NT2/D1 (cell line): ENCODE data around the gene TMEM126A.

Experiments used
- DNase-seq: peaks from one replicate; pipeline ENCODE4 v3.0.0-alpha.2; 2011; ENCODE audit warnings: low read depth, low spot score
- H3K27me3 ChIP-seq: 2 replicates; pipeline ENCODE4 v1.6.0; 2011; ENCODE audit warnings: mild to moderate bottlenecking; ENCODE audit not compliant: insufficient read length, insufficient read depth
- H3K36me3 ChIP-seq: 2 replicates; pipeline ENCODE4 v1.6.1; 2011; ENCODE audit warnings: mild to moderate bottlenecking, low read length, mixed read lengths; ENCODE audit not compliant: insufficient read depth, insufficient read length
- H3K4me1 ChIP-seq: 2 replicates; pipeline ENCODE4 v1.5.1; 2011; ENCODE audit not compliant: insufficient read depth, insufficient read length
- H3K4me3 ChIP-seq: 2 replicates; pipeline ENCODE4 v1.5.1; 2011; ENCODE audit warnings: low read depth; ENCODE audit not compliant: insufficient read length
- H3K9ac ChIP-seq: 2 replicates; pipeline ENCODE4 v1.6.0; 2011; ENCODE audit warnings: low read depth; ENCODE audit not compliant: insufficient read length
- H3K9me3 ChIP-seq: 2 replicates; pipeline ENCODE4 v1.5.1; 2011; ENCODE audit warnings: mild to moderate bottlenecking, low read length; ENCODE audit not compliant: insufficient read depth
- SUZ12 ChIP-seq: IDR thresholded peaks from 2 replicates; pipeline ENCODE4 v1.6.1; 2011; ENCODE audit not compliant: insufficient read length, insufficient read depth; ENCODE audit errors: extremely low read depth
- YY1 ChIP-seq: IDR thresholded peaks from 2 replicates; pipeline ENCODE4 v1.6.1; 2011; ENCODE audit not compliant: insufficient read length, insufficient read depth
- ZNF274 ChIP-seq: IDR thresholded peaks from 2 replicates; pipeline ENCODE4 v1.6.1; 2011; ENCODE audit warnings: mild to moderate bottlenecking, low read depth, low read length

The TMEM126A gene

GRCh38 chr11:85661972-85662664 lies 14.4 kb downstream of the TMEM126A start:
- no peak for DNase-seq
- TF ChIP-seq SUZ12 (no peak), YY1 (no peak), ZNF274 (no peak)
- H3K36me3 ChIP-seq: peaks cover 60% of the 10 kb centered on the region
- no peaks in the 10 kb centered on the region for H3K27me3 ChIP-seq
- no peak overlapping the region for H3K9ac ChIP-seq
- peak overlapping the region; percentile 83 for H3K4me3 ChIP-seq
- no peaks in the 10 kb centered on the region for H3K9me3 ChIP-seq
- H3K4me1 ChIP-seq: no peaks in the 10 kb centered on the region

GRCh38 chr11:85663080-85663752 lies 15.4 kb downstream of the TMEM126A start:
- H3K27me3 ChIP-seq: no peaks in the 10 kb centered on the region
- peak overlapping the region; percentile 97 for H3K9ac ChIP-seq
- H3K9me3 ChIP-seq: no peaks in the 10 kb centered on the region
- H3K36me3 ChIP-seq: peaks cover 50% of the 10 kb centered on the region
- TF ChIP-seq SUZ12 (no peak), ZNF274 (no peak), YY1 (no peak)
- H3K4me1 ChIP-seq: no peaks in the 10 kb centered on the region
- DNase-seq: no peak
- peak overlapping the region; percentile 83 for H3K4me3 ChIP-seq

GRCh38 chr11:85663753-85664614 lies 16.2 kb downstream of the TMEM126A start:
- DNase-seq: peak; percentile 68
- Histone ChIP-seq H3K27me3 (no peaks in the 10 kb centered on the region), H3K36me3 (peaks cover 42% of the 10 kb centered on the region), H3K9ac (peak overlapping the region; percentile 97), H3K9me3 (no peaks in the 10 kb centered on the region), H3K4me3 (peak overlapping the region; percentile 83), H3K4me1 (no peaks in the 10 kb centered on the region)
- TF ChIP-seq YY1: no peak
- no peak for TF ChIP-seq ZNF274
- no peak for TF ChIP-seq SUZ12

GRCh38 chr11:85664615-85665481 lies 17.1 kb downstream of the TMEM126A start, which contains the start of gene CREBZF:
TSS of gene CREBZF (minus strand) at chr11:85665129. CDS start at chr11:85664875, 254 bp downstream.
- DNase-seq: peak; percentile 90
- H3K4me1 ChIP-seq: no peaks in the 10 kb centered on the region
- TF ChIP-seq ZNF274: no peak
- no peak for TF ChIP-seq YY1
- TF ChIP-seq SUZ12: no peak

GRCh38 chr11:85665733-85666132 lies 18.0 kb downstream of the TMEM126A start:
- Histone ChIP-seq H3K36me3 (peaks cover 31% of the 10 kb centered on the region), H3K9me3 (no peaks in the 10 kb centered on the region; the same call in 1 of the 2 replicates), H3K4me3 (no peak overlapping the region), H3K9ac (no peak overlapping the region), H3K27me3 (no peaks in the 10 kb centered on the region), H3K4me1 (no peaks in the 10 kb centered on the region)
- no peak for TF ChIP-seq YY1
- no peak for TF ChIP-seq ZNF274
- no peak for TF ChIP-seq SUZ12
- no peak for DNase-seq

More at GRCh38 chr11:85664615-85665481, 17.1 kb downstream of the TMEM126A start, which contains the start of gene CREBZF:
- Histone ChIP-seq H3K36me3 (peaks cover 38% of the 10 kb centered on the region), H3K9me3 (no peaks in the 10 kb centered on the region), H3K9ac (peak within 1 kb of the TSS; percentile 97), H3K27me3 (no peaks in the 10 kb centered on the region), H3K4me3 (peak within 1 kb of the TSS; percentile 83)

GRCh38 chr11:85666687-85667086 lies 18.9 kb downstream of the TMEM126A start:
- Histone ChIP-seq H3K36me3 (peaks cover 23% of the 10 kb centered on the region), H3K4me3 (no peak overlapping the region), H3K4me1 (no peaks in the 10 kb centered on the region), H3K9ac (no peak overlapping the region), H3K27me3 (no peaks in the 10 kb centered on the region), H3K9me3 (peaks cover 7% of the 10 kb centered on the region; the same call in 1 of the 2 replicates)
- DNase-seq: no peak
- TF ChIP-seq YY1 (no peak), SUZ12 (no peak), ZNF274 (no peak)
